Astrocyte (in vitro differentiated cells and primary cell): ENCODE data around the gene HNRNPUL1.

Experiments
- CTCF ChIP-seq: IDR thresholded peaks from 2 replicates; pipeline ENCODE4 v1.5.1; 2011; ENCODE audit warnings: low read depth, mild to moderate bottlenecking, inconsistent platforms, low read length, moderate library complexity; ENCODE audit not compliant: insufficient read depth
- EZH2 ChIP-seq: IDR thresholded peaks from 2 replicates; pipeline ENCODE4 v1.6.1; 2012; ENCODE audit warnings: mild to moderate bottlenecking, low read length, inconsistent platforms; ENCODE audit not compliant: insufficient read depth

GRCh38 chr19:41305927-41306793 lies 42.0 kb downstream of the HNRNPUL1 start:
- no peak for TF ChIP-seq EZH2
- TF ChIP-seq CTCF = no peak
